DMS114 treated with DMSO at 0.1 percent for 48 hours (cell line): ENCODE measurements around the gene NT5DC3.

Experiments used
- DNase-seq: peaks from one replicate; lab custom pipeline; 2025; ENCODE audit not compliant: unreplicated experiment; lab: John Stamatoyannopoulos, UW

The NT5DC3 gene

DNA sequence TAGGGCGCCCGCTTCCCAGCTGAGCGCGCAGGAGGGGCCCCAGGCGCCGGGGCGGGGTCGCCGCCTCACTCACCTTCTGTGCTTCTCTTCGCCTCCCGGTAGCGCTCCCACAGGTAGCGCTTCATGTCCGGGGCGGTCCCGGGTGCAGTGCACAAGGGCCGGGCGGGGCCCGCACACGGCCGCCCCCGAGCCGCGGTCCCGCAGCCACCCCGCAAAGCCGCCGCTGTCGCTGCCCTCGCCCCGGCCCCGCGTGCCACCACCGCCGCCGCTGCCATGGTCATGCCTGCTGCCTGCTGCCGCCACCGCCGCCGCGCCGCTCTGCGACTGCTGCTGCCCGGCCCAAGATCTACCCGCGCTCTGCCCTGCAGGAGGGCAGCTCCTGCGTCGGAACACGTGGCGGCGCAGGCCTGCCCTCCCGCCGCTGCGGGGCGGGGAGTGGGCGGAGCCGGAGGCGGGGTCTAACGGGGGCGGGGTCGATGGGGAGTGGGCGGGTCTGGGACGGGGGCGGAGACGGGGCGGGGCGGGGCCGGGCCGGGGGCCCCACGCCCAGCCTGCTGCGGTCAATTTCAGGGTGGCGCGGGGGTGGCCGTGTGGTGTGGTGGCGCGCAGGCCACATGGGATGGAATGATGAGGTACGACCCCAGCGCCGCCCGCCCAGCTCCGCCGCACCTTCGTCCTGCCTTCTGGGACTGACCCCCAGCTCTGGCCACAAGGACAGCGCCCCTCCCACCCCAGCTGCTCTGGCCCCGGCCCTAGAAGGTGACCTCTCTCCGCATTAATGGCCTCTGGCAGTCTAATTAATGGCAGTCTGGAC, at the start of gene NT5DC3:
Gene NT5DC3, minus strand, starts transcription at position 359 of the 814 bp plus-strand sequence. Its CDS starts 78 bp downstream, at position 281.
- DNase-seq: peak; percentile 40

DNA sequence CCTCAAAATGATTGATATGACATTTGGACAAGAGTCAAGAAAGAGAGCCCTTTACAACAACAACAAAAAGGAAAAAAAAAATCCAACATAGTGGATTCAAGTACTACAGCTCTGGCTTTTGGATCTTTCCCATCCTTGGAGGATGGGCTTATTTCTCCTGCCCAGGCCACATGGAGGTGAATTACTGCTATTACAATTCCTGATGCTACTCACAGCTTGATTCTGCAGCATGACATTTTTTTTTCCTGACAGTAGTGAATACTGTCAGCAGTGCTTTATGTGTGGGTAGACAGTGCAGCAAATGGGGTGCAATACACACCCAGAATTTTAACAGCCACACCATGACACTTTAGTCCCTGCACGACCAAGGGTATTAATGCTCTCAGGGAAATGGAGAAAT, 46.7 kb upstream of the NT5DC3 start:
- no peak for DNase-seq

DNA sequence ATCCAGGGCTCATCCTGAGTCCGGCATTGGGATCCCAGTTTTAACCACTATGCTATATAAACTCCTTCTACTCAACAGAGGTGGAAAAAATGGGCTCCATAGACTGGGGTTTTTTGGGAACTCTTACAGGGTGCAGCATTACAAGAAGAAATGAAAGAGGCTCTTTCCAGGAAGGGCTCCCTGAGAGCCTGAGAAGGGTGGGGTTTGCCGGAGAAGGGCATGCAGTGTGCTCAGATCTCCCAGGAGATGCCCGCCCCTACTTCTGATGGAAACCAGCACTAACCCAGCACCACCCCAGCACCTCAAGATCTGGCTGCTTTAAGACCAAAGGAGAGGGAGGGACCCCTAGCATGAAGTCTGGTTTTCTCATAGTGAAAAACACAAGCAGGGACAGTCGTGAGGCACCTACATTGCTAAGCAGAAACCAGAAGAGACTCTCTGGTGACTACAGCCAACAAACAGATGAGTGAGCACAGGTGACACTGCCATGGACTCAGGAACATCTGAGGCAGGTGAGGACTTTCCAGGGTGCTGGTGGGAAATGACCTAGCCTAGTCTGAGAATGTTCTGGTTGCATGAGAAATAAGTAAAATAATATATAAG, 45.3 kb upstream of the NT5DC3 start:
- DNase-seq: no peak

DNA sequence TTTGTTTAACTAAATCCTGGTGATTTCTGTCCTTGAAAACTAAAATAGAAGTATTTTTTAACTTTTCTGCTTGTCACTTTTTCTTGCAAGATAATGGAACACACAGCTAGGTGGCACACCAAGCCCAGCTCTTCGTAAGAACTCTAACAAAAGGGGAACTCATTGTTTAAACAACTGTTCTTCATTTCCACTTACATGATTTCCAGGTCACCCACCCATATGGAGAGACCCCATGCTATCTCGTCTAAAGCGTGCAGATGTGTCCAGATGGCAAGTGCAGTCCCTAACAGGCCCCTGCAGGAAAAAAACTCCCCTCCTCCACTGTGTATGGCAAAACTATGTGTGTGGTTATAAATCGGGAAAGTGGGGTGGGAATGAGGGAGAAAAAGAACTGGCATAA, 43.3 kb upstream of the NT5DC3 start:
- peak; percentile 17 for DNase-seq

DNA sequence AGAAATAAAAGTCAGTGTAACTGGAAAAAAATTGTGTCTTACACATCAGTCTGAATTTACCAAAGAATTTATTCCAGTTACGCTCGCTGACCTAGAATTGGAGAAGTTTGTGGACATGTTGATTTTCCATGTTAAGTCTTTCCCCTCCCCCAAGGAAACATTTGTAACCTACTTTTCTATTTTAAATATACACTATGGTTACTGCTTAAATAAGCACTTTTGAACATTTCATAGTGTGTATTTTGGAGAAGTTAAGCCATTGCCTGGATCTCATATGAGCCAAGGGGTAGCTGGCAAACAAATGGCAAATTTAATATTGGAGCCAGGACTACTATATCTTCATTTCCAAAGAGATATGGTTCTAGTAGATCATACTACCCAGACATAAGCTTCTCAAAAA, 42.9 kb upstream of the NT5DC3 start:
- DNase-seq: no peak

DNA sequence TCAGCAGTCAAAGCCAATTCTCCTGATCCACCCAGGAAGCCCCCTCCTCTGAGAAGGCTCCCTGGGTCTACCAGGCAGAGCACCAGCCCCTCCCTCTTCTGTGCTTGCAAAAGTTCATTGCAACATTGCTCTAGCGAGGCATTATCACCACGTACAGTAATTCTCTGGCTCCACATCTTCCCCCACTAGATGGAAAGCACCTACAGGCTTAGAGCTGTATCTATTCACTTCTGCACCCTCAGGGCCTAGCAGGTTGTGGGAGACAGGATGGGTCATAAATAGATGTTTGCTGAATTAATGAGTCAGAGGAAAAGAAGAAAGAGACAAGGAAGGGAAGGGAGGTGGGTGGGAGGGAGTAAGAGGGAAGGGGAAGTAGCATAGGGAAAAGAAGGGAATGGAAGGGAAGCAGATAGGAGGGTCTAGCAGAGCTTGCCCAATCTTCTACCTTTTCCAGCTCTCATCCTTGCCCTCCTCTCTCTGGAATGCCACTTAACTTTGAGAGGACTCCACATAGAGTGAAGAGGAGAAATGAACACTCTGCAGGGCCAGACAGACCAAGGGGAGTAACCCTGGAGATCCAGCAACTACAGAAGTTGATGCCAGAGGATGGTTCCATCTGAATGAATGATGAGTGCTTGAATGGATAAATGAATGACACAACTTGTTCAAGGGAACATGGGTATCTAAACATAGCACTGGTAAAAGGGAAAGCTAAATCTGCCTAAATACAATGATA, 42.0 kb upstream of the NT5DC3 start:
- no peak for DNase-seq

DNA sequence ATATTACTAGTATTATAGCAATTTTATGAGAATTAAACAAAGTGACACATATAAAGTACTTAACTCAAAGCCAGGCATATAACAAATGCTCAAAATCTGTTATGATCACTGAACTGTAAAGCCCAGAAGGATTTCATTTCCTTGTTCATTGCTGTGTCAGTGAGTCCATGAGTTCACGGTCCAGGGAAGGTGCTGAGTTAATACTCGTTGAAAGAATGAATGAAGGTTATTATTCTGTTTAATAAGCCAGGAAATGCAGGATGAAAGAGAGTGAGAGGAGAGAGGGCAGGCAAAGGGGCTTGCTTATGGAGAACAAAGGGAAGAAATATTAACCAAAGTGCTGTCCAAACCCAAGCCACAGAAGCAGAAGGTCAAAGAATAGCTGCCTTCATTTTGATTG, 40.2 kb upstream of the NT5DC3 start:
- no peak for DNase-seq

DNA sequence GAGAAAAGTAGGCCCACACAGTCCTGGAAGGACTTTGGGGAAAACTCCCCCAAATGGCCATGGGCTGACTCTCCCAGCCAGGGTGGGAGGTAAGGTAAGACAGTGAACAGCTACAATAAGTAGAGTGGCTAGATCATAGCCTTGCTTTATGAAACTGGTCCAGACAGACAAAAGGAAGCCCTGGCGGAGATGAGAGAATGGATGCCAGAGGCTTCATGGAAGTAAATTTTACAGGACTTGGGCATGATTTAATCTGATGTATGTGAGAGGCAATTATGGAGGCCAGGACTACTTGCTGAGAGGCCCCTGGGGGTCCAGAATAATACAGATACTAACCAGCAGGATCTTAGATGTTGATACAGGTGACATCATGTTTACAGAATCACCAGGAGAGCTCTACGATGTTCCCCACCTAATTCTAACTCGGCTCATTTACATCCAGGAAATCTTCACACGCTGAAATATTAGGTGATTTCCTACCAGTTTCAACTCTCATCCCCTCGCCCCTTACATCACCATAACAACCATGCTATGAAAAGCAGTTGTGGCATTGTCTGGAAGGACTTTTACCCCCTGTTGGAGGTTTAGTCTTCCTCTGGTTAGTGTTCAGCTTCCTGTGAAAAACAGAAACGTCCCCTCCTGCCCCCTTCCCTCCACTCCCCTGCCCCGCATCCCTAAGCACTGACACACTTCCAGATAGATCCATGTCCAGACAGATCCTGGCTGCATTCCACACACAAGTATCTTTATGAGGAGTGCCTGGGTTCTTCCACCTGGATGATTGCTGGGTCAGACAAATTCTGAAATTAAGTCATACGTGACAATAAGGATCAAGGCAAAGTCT, 39.5 kb upstream of the NT5DC3 start:
- no peak for DNase-seq

DNA sequence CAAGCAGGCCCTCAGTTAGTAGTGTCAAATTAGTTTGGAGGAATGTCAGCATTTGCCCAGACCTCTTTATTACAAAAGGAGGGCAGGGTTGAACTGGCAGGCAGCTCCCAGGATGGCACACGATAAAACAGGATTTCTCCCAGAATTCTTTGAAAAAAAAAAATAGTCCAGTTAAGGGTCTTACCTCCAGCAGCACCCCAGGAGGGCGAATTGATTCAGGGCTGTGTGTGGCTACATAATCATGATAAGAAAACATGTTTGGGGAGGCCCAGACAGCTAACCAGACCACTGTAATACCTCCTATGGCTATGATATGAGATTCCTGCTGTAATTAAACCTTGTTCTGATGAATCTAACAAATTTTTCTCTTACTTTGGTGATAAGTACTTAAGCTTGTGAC, 38.8 kb upstream of the NT5DC3 start:
- no peak for DNase-seq

DNA sequence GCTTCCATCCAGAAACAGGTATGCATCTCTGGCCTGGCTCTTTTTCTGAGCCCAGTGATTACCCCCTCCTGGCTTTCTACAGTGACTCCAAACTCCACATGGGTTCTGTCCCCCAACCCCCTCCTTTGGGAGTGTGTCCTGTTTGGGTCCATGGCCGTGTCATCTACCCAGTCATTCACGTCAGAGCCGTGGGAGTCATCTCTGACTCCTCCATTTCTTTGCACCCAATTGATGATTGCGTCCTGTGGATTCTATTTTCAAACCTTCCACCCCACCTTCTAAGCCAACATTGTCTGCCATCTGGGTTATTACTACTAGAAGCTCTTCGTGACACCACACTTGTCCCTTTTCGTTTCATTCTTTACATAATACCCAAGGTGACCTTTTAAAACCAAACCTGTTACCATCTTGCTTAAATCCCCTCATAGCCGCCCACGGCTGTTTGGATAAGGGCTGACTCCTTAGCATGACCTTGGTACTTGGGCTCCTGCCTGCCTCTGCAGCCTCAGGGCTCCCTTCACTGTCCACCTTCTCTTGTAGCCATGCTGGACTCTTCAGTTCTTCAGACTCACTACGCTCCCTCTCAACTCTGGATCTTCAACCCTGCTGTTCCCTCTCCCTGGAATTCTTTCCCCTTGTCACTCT, 38.1 kb upstream of the NT5DC3 start:
- DNase-seq: no peak

DNA sequence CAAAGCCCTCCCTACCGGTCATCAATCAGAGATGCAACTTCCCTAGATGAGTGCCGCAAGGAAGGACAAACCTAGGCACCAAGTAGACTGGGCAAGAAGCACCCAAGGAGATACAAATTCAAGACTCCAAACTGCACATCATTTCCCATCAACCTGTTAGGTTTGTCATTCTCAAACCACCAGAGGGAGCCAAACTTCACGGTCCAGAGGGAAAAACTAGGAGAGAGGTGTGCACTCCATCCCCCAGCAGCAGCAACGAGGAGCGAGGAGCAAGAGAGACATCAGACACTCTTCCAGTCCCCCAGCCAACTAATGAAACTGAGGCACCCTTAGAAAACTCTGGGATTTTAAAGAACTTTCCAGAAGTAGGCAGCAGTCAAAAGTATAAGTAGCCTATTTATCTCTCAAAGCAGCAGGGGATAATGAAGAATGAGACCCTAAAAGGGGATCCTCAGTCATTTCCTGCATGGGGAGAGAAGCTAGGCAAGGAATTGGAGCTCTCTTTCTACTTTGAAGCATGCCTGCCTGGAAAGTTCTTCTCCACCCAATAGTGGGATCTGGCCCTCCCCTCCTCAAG, 37.0 kb upstream of the NT5DC3 start:
- peak; percentile 55 for DNase-seq

DNA sequence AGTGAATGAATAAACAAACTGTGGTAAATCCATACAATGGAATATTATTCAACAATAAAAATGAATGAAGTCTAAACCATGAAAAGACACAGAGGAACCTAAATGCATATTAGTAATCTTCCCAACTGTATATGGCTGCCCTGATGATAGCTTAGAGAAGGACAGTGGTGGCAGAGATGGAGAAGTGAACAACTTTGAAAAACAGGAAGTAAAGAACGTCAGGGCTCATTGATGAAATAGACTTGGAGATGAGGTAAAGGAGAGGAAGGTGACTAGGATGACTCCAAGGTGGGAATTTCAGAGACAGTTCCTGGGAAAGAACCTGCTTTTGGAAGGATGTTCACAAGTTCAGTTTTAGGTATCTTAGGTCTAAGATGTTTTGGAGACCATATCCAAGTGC, 36.3 kb upstream of the NT5DC3 start:
- no peak for DNase-seq

DNA sequence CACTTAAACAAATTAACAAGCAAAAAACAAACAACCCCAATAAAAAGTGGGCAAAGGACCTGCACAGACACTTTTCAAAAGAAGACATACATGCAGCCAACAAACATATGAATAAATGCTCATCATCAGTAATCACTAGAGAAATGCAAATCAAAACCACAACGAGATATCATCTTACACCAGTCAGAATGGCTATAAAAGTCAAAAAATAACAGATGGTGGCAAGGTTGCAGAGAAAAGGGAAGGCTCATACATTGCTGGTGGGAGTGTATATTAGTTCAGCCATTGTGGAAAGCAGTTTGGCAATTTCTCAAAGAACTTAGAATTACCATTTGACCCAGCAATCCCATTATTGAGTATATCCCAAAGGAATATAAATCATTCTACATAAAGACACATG, 34.6 kb upstream of the NT5DC3 start:
- DNase-seq: no peak

DNA sequence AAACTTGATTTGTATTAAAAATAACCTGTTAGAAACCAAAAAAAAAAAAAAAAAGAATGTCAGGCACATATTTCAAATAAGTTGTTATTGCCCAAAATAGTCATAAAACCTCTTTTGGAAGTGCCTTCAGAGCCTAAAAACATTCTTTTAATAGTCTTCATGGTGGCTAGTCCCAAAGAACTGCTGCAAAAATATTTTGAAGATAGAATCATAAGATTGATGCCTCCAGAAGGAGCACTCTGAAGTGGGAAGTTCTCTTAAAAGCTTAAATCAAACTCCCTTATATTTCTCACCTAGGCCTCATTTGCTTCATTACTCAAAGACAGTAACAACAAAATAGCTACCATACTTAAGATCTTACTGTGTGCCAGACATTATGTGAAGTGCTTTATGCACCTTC, 27.2 kb upstream of the NT5DC3 start:
- no peak for DNase-seq

DNA sequence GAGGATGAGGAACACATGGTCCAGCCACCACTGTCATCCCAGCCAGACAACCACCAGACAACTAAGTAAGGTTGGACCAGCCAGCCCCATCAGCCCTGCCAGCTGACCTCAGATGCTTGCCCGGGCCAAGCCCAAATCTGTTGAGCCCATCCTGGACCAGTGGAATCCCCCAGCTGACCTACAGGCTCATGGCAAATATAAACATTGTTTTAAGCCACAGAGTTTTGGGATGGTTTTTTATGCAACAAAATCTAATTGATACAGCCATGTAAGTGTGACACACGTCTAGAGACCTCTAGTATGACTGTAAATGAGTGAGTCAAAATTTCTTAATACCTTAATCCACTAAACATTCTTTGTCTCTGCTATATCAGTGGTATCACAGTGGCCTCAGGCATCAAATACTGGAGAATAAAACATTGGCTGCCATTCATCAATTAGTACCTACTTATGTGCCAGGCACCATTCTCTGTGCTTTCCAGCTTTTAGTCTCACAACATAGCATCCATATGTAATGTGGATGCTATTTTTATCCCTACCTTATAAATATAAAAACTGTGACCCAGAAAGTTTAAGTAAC, 24.2 kb upstream of the NT5DC3 start:
- DNase-seq: no peak

DNA sequence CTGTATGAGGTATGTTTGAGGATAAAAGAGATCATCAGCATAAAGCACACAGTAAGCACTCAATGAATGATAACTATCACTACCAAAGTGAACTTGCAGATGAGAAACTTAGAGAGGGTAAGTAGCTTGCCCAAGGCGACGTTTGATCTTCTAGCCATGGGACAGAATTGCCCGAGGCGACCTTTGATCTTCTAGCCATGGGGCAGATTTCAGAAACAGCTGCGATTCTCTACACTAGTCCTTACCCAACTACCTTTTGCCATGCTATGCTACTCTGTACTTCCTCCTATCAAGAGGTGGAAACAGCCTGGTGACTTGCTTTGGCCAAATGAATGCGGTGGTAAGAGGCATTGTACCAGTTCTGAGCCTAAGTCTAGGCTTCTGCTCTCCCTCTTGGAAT, 23.7 kb upstream of the NT5DC3 start:
- DNase-seq: no peak

DNA sequence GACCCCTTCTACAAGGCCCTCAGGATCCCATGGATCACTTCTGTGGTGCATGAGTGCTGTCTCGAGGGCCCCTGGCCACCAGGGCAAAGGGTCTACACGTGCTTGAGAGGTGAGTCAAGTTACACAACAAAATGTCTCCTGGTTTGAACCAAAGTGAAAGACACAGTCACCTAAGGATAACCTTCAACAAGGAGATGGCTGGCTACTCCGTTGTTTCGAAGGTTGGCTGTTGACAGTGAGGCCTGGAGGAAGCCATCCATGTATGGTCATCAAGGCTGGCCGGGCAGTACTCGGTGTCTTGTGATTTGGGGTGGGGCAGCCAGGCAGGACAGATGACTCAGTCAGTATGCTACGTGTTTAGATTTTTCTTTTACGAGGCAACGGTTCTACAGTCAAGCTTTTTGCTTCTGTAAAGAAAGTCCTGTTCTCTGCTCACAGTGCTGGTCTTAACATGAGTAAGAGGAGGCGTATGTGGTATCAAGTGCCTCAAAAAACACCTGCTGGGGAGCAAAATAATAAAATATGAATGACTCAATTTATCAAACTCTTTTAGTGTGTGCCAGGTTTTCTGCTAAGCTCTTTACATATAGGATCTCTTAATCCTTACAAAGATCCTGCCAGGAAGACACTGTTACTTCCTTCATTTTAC, 18.0 kb upstream of the NT5DC3 start:
- DNase-seq: no peak

DNA sequence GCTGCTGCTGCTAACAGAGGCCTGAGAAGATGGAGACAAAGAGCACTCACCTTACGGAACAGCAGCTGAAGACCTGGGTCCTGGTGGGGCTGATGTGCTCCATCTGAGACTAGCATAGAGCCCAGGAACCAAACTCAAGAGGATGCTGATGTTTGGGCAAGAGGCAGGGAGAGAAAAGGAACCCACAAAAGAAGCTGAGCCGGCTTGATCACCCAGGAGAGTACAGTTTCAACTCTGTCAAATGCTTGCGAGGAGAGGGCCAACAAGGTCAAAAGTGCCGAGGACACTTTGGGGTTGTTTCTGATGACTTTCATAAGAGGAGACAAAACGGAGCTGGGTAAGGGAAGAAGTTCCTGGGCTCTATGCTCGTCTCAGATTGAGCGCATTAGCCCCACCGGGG, 17.3 kb upstream of the NT5DC3 start:
- DNase-seq: no peak

DNA sequence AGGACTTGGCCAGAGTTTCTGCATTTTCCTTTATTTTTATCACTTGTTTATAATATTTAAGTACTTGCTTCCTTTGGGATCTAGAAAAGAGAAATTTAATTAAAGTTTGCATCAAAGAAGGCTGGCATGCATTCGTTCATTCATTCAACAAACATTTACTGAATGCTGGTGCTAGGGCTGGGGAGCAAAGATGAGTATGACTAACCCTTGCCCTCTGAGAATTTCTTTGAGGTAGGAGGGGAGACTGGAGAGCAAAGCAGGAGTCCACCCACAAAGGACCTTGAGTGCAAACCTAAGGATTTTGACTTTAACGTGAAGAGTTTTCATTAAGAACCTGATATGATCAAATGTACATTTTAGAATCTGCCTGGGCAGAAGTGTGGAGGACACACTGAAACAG, 16.1 kb upstream of the NT5DC3 start:
- no peak for DNase-seq
